Measurements from ENCODE around the gene B4GALNT3. TPM values are rescaled to one million over a fixed set of nuclear protein-coding genes. Genes with fewer than 3 reads are reported as not detected.

B4GALNT3 gene
- total and polyA plus RNA-seq, 9 donors, result 0.58 to 4.2 (median 1.7) TPM

DNA sequence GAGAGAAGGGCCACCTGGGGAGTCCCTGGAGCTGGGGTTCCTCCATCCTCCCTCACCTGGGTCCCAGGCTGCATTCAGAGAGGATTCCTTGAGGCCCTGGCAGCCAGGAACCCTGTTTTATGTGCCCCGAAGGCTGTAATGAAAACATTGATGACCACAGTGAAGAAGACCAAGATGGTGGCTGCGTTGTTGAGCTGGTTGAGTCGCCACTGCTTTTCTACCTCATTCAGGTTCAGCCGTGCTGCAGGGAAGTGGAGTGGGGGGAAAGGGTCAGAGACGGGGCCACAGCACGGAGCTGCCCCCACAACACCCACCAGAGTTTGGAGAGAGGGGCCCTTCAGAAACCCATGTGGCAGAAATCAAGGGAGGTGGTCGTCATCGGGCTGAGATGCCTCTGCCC is 105.4 kb downstream of the B4GALNT3 start:
- Histone ChIP-seq H3K36me3 (no peaks in the 10 kb centered on the region), H3K9me3 (no peaks in the 10 kb centered on the region), H3K27ac (no peak overlapping the region), H3K27me3 (no peaks in the 10 kb centered on the region), H3K4me1 (ENCODE audit: insufficient read depth) (peaks cover 2% of the 10 kb centered on the region), H3K4me3 (no peak overlapping the region)
- TF ChIP-seq EP300 (IDR thresholded peaks at IDR 0.05) (no peak), POLR2A (IDR thresholded peaks at IDR 0.05) (no peak)
- TF ChIP-seq, protein P1, sequence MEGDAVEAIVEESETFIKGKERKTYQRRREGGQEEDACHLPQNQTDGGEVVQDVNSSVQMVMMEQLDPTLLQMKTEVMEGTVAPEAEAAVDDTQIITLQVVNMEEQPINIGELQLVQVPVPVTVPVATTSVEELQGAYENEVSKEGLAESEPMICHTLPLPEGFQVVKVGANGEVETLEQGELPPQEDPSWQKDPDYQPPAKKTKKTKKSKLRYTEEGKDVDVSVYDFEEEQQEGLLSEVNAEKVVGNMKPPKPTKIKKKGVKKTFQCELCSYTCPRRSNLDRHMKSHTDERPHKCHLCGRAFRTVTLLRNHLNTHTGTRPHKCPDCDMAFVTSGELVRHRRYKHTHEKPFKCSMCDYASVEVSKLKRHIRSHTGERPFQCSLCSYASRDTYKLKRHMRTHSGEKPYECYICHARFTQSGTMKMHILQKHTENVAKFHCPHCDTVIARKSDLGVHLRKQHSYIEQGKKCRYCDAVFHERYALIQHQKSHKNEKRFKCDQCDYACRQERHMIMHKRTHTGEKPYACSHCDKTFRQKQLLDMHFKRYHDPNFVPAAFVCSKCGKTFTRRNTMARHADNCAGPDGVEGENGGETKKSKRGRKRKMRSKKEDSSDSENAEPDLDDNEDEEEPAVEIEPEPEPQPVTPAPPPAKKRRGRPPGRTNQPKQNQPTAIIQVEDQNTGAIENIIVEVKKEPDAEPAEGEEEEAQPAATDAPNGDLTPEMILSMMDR (IDR thresholded peaks at IDR 0.05), result no peak
- intact Hi-C loops (cut with DNase I), result loop anchor here in 1 of 4 donors (10.0 kb wide), 1 partner anchor 530 kb away; no protein-coding TSS in a partner anchor
- no peak for DNase-seq
- 83 to 88% (median 87%) methylated on average over 8 of the region's 8 CpGs for WGBS, 3 donors

DNA sequence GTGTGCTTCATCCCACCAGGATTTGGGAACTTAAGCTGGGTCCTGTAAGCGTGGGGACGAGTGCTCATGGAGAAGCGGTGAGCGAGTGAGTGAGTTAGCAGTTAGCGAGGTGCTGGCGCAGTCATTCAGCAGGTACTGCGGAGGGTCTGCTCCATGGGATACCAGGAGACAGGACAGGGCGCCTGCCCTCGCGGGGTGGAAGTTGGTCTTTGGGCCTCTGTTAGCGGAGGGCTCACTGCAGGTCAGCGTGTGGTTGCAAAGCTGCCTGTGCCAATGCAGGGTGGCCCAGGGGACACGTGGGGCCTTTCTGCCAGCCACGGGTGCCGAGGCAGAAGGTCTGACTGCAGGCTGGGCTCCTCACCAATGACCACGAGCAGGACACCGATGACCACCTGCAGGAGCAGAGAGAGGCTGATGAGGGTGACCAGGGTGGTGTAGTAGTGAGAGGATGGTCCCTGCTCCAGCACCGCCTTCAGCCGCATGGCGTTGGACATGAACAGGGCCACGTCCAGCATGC is 105.9 kb downstream of the B4GALNT3 start:
- 91 to 93% (median 92%) methylated on average over 21 of the region's 21 CpGs for WGBS, 3 donors
- no peak overlapping the region for H3K4me3 ChIP-seq
- TF ChIP-seq, protein P1 (IDR thresholded peaks at IDR 0.05), result no peak
- TF ChIP-seq POLR2A (IDR thresholded peaks at IDR 0.05) (no peak), EP300 (IDR thresholded peaks at IDR 0.05) (no peak)
- intact Hi-C loops (cut with DNase I), result loop anchor here in 1 of 4 donors (10.0 kb wide), 1 partner anchor 529 kb away; no protein-coding TSS in a partner anchor
- H3K36me3 ChIP-seq, result no peaks in the 10 kb centered on the region
- no peaks in the 10 kb centered on the region for H3K27me3 ChIP-seq
- peaks cover 2% of the 10 kb centered on the region for H3K4me1 ChIP-seq (ENCODE audit: insufficient read depth)
- no peak for DNase-seq
- no peak overlapping the region for H3K27ac ChIP-seq
- H3K9me3 ChIP-seq, result no peaks in the 10 kb centered on the region

DNA sequence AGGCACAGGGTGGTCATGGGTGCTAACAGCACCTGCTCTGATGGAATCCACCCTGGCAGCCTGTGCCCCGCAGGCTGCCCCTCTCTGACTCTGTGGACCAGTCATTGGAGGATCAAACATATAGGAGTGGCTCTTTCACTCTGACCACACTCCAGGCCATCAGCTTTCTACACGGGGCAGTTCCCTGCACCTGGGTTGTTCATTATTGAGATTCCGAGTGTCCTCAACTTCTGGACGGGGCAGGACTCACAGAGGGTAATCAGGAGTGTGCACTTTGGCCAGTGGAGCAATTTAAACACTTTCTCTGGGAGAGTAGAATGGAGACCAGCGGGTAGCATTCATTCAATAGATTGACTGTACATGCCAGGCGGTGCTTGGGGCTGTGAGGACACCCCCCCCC is 108.7 kb downstream of the B4GALNT3 start:
- intact Hi-C loops (cut with DNase I), result loop anchor here in 1 of 4 donors (2.0 to 10.0 kb wide), 2 partner anchors 382 to 526 kb away; no protein-coding TSS in a partner anchor
- DNase-seq, result no peak
- Histone ChIP-seq H3K4me3 (no peak overlapping the region), H3K27ac (no peak overlapping the region), H3K4me1 (ENCODE audit: insufficient read depth) (peaks cover 12% of the 10 kb centered on the region), H3K36me3 (no peaks in the 10 kb centered on the region), H3K9me3 (no peaks in the 10 kb centered on the region), H3K27me3 (no peaks in the 10 kb centered on the region)
- WGBS, 3 donors, result 90 to 93% (median 91%) methylated on average over 6 of the region's 6 CpGs
- TF ChIP-seq, protein P1 (IDR thresholded peaks at IDR 0.05), result no peak
- TF ChIP-seq EP300 (IDR thresholded peaks at IDR 0.05) (no peak), POLR2A (IDR thresholded peaks at IDR 0.05) (no peak)

DNA sequence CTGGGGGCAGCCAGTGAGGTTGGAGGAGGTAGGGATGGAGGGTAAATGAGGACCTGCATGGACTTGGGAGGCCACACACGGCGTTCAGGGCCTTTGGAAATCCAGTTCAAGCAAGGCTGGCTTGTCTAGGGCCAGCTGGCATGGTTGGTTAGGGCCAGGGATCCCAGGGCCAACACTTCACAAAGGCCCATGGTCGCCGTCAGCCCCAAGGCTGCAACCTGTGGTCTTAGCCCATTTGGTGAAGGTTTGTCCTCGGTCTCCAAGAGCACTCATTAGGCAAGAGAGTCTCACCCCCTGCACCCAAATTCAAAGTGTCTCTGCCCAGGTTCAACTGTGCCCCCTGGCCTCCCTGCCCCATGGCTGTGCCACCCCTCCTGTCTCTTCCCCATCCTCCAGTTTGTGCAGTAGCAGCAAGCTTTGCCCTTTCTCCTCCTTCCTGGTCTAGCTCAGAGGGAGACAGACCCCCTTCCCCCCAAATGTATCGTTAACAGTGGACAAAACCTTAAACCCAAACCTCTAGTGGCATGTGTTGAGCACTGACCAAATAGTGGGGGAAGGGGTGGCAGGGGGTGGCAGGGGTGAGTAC is 109.4 kb downstream of the B4GALNT3 start:
- DNase-seq, result peak in 1 of 5 donors; percentile 39
- Histone ChIP-seq H3K9me3 (no peaks in the 10 kb centered on the region), H3K36me3 (no peaks in the 10 kb centered on the region), H3K4me1 (ENCODE audit: insufficient read depth) (peaks cover 12% of the 10 kb centered on the region), H3K4me3 (no peak overlapping the region), H3K27me3 (no peaks in the 10 kb centered on the region), H3K27ac (no peak overlapping the region)
- TF ChIP-seq, protein P1 (IDR thresholded peaks at IDR 0.05), result no peak
- TF ChIP-seq POLR2A (IDR thresholded peaks at IDR 0.05) (no peak), EP300 (IDR thresholded peaks at IDR 0.05) (no peak)
- 74 to 80% (median 77%) methylated on average over 6 of the region's 6 CpGs for WGBS, 3 donors
- intact Hi-C loops (cut with DNase I), result loop anchor here in 1 of 4 donors (2.0 to 10.0 kb wide), 2 partner anchors 382 to 526 kb away; no protein-coding TSS in a partner anchor

Data from ovary (tissue), 9 donors.